Ascending aorta (tissue), 2 donors: Measurements from ENCODE around the gene ABHD4. TPM values are rescaled to one million over a fixed set of nuclear protein-coding genes. Genes with fewer than 3 reads are reported as not detected.

Experiments
- DNase-seq, 2 donors: peaks; one replicate each; pipeline ENCODE4 v3.0.0-alpha.2; 2019; ENCODE audit warnings: low spot score in 2 of 2
- H3K27ac ChIP-seq, 2 donors: fragments of 200-600 bp; sonication (generic); one replicate each; pipeline ENCODE4 v1.5.1; 2016 to 2017; ENCODE audit warnings: mild to moderate bottlenecking in 1 of 2
- H3K27me3 ChIP-seq: fragments of 200-600 bp; sonication (generic); one replicate; pipeline ENCODE4 v1.5.1; 2017
- H3K36me3 ChIP-seq, 2 donors: fragments of 200-600 bp; sonication (generic); one replicate each; pipeline ENCODE4 v1.5.1; 2016
- H3K4me1 ChIP-seq, 2 donors: fragments of 200-600 bp; sonication (generic); one replicate each; pipeline ENCODE4 v1.5.1; 2016 to 2017; ENCODE audit warnings: mild to moderate bottlenecking in 1 of 2
- H3K4me3 ChIP-seq, 2 donors: fragments of 200-600 bp; sonication (generic); one replicate each; pipeline ENCODE4 v1.5.1; 2016 to 2017; ENCODE audit warnings: mild to moderate bottlenecking in 1 of 2
- H3K9me3 ChIP-seq, 2 donors: fragments of 200-600 bp; sonication (generic); one replicate each; pipeline ENCODE4 v1.5.1; 2016
- CTCF ChIP-seq, 3 experiments: fragments of 200-600 bp in 2 of 3; fragments of 450-650 bp in 1 of 3; sonication (generic) in 2 of 3; IDR thresholded peaks; one replicate each; pipeline ENCODE4 v1.5.1; 2016 to 2019; ENCODE audit warnings: antibody characterized with exemption in 3 of 3, mild to moderate bottlenecking in 1 of 3, moderate library complexity in 1 of 3
- intact Hi-C: fragments of 100-400 bp; cut with DNase I; formaldehyde crosslinking; loops from one replicate; pipeline ENCODE4 v1.15.1; 2023
- total RNA-seq: library from RNA; depleted of rRNA; stranded (reverse); fragments of >200 nt; gene quantifications from one replicate; pipeline ENCODE4 v1.1.0, GENCODE V29; 2016

ABHD4 gene
- total RNA-seq, 1 donor from 2014 or later: 33.5 TPM

GRCh38 chr14:22577334-22577908, 20.7 kb upstream of the ABHD4 start:
- Histone ChIP-seq H3K27ac (no peak overlapping the region), H3K4me1 (peaks cover 0 to 4% of the 10 kb centered on the region in 2 donors), H3K9me3 (no peaks in the 10 kb centered on the region), H3K4me3 (no peak overlapping the region), H3K36me3 (peaks cover 13 to 25% of the 10 kb centered on the region in 2 donors), H3K27me3 (no peaks in the 10 kb centered on the region)
- no peak for TF ChIP-seq CTCF (IDR thresholded peaks at IDR 0.05)
- DNase-seq: no peak
- intact Hi-C loops: no loop called here

GRCh38 chr14:22579236-22579635, 18.9 kb upstream of the ABHD4 start:
- TF ChIP-seq CTCF (IDR thresholded peaks at IDR 0.05): no peak
- no peaks in the 10 kb centered on the region for H3K27me3 ChIP-seq
- no peak overlapping the region for H3K4me3 ChIP-seq
- peaks cover 0 to 8% of the 10 kb centered on the region in 2 donors for H3K4me1 ChIP-seq
- DNase-seq: no peak
- H3K27ac ChIP-seq: no peak overlapping the region
- peaks cover 7 to 12% of the 10 kb centered on the region in 2 donors for H3K36me3 ChIP-seq
- H3K9me3 ChIP-seq: no peaks in the 10 kb centered on the region
- intact Hi-C loops: no loop called here

GRCh38 chr14:22579881-22580280, 18.2 kb upstream of the ABHD4 start:
- intact Hi-C loops: no loop called here
- peaks cover 0 to 13% of the 10 kb centered on the region in 2 donors for H3K4me1 ChIP-seq
- no peaks in the 10 kb centered on the region for H3K27me3 ChIP-seq
- no peak overlapping the region for H3K27ac ChIP-seq
- DNase-seq: no peak
- H3K4me3 ChIP-seq: no peak overlapping the region
- TF ChIP-seq CTCF (IDR thresholded peaks at IDR 0.05): no peak
- H3K9me3 ChIP-seq: no peaks in the 10 kb centered on the region
- H3K36me3 ChIP-seq: peaks cover under 1 to 7% of the 10 kb centered on the region in 2 donors

- Histone ChIP-seq H3K27ac (no peak overlapping the region), H3K4me1 (peaks cover 0 to 15% of the 10 kb centered on the region in 2 donors), H3K27me3 (no peaks in the 10 kb centered on the region), H3K4me3 (no peak overlapping the region), H3K9me3 (no peaks in the 10 kb centered on the region), H3K36me3 (peaks cover 0 to 4% of the 10 kb centered on the region in 2 donors)
- no peak for TF ChIP-seq CTCF (IDR thresholded peaks at IDR 0.05)
- intact Hi-C loops: no loop called here
- no peak for DNase-seq
These were observed 17.5 kb upstream of the ABHD4 start for GRCh38 chr14:22580625-22581024.

GRCh38 chr14:22583994-22584393, 14.1 kb upstream of the ABHD4 start:
- no peaks in the 10 kb centered on the region for H3K9me3 ChIP-seq
- H3K4me1 ChIP-seq: peaks cover 0 to 25% of the 10 kb centered on the region in 2 donors
- no peak overlapping the region for H3K4me3 ChIP-seq
- no peak overlapping the region for H3K27ac ChIP-seq
- intact Hi-C loops: no loop called here
- TF ChIP-seq CTCF (IDR thresholded peaks at IDR 0.05): no peak
- no peak for DNase-seq
- peaks cover 0 to 4% of the 10 kb centered on the region in 2 donors for H3K36me3 ChIP-seq
- H3K27me3 ChIP-seq: no peaks in the 10 kb centered on the region
